CMK (cell line): ENCODE measurements around the gene PRH2.
A peak's percentile ranks its signal among the peaks of the same experiment; 100 is the strongest.

Source experiments
- DNase-seq: peaks from one replicate; pipeline ENCODE4 v3.0.0-alpha.2; 2010; ENCODE audit warnings: low read depth

PRH2 gene

DNA sequence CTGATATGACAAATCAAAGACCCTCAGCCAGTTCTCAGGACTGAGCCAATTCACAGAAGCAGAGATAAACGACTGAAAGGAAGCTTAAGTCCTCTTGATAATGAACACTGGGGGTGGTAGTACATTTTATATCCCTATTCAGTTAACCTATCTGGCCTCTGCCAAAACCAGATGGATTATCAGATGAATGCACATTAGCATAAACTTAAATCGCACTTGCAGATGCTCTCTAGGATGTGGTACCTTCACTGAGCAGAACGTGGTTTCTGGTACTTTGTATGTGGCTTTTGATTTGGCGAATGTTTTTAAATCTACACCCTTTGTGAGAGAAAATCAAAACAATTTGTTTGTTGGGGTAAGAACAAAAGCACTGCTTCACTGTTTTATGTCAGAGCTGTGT is 31.2 kb downstream of the PRH2 start:
- peak; percentile 25 for DNase-seq

GRCh38 chr12:10965476-10965875 is 36.4 kb downstream of the PRH2 start:
- DNase-seq: no peak

DNA sequence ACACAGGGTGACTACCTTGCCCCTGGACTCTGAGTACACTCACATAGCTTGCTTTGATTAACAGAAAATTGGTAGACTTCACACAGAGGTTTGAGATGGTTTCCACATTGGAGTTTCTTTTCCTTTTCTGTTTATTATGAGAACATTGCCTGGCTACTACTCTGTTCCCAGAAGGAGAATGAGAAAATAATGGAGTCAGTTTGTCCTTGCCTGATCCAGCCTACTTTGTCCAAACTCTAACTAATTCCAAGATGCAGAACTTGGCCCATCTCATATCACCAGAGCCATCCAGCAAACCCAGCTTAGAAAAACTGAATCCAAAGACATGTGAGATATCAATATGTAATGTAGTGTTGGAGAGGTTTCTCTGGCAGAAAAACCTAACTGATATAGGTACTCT is 37.3 kb downstream of the PRH2 start:
- no peak for DNase-seq

DNA sequence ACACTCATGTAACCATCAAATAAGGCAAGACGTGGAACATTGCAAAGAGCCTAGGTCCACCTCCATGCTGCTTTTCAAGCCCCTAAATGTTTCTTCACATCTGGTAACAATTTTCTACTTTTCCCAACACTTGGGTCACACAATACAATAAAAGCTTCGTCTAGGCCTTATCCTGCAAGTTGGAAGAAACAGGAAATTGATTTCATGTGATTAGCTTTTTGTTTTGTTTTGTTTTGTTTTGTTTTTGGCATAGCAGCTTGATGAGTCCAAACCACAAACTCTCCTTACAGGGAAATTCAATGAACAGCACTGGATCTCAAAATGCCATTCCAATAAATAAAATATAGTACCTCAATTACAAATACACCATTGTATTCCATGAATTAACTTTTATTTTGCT is 38.4 kb downstream of the PRH2 start:
- DNase-seq: no peak

- no peak for DNase-seq
Observed at GRCh38 chr12:10968765-10969456, 39.9 kb downstream of the PRH2 start.

DNA sequence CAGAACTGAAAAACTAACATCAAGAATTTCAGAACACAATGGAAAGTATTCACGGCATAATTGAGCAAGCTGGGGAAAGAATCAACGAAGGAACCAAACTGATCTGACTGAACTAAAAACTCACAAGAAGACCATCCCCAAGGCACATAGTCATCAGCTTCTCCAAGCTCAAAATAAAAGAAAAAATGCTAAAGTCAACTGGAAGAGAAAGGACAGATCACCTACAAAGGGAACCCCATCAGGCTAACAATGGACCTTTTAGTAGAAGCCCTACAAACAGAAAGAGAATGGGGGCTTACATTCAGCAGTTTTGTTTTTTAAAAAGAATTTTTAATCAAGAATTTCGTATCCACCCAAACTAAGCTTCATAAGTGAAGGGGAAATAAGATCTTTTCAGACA is 45.9 kb downstream of the PRH2 start:
- no peak for DNase-seq

DNA sequence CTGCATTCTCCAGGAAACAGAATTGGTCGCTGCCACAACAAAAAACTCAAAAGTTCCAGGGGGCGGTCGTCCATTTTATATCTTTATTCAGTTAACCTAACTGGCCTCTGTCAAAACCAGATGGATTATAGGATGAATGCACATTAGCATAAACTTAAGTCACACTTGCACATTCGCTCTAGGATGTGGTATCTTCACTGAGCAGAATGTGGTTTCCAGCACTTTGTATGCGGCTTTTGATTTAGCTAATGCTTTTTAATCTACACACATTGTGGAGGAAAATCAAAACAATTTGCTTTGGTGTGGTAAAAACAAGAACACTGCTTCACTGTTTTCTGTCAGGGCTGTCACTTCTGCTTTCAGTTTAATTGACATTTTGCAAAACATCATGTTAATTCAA is 53.2 kb downstream of the PRH2 start:
- no peak for DNase-seq
